ENCODE results near the gene LHX3. TPM values are rescaled to one million over a fixed set of nuclear protein-coding genes. Genes with fewer than 3 reads are reported as not detected.

Gene LHX3
- total and polyA plus RNA-seq, 10 donors = not detected

GRCh38 chr9:136175616-136176197 lies 29.2 kb downstream of the LHX3 start:
- H3K4me3 ChIP-seq = no peak overlapping the region
- TF ChIP-seq POLR2A (IDR thresholded peaks at IDR 0.05) (no peak), POLR2AphosphoS5 (IDR thresholded peaks at IDR 0.05) (no peak), CTCF (IDR thresholded peaks at IDR 0.05 in 8 of 11, conservative IDR thresholded peaks at IDR 0.05 in 3 of 11) (no peak)
- WGBS, 5 donors = 61 to 77% (median 65%) methylated on average over 12 of the region's 12 CpGs
- H3K9me3 ChIP-seq = no peaks in the 10 kb centered on the region
- H3K27me3 ChIP-seq (replicated peaks in 1 of 7) = peaks cover 0 to 59% (median 4%) of the 10 kb centered on the region in 7 donors
- no peak for DNase-seq
- H3K36me3 ChIP-seq = no peaks in the 10 kb centered on the region
- intact Hi-C loops (cut with DNase I; ENCODE audit: low total_unique reads) = no loop called here
- no peak overlapping the region for H3K27ac ChIP-seq
- no peaks in the 10 kb centered on the region for H3K4me1 ChIP-seq

- H3K9me3 ChIP-seq = no peaks in the 10 kb centered on the region
- 60 to 77% (median 67%) methylated on average over 7 to 8 of the region's 8 CpGs for WGBS, 5 donors
- DNase-seq = no peak
- intact Hi-C loops (cut with DNase I; ENCODE audit: low total_unique reads) = loop anchor here (5.0 kb wide), 1 partner anchor 107 kb away; no protein-coding TSS in a partner anchor
- H3K27me3 ChIP-seq (replicated peaks in 1 of 7) = peaks cover 0 to 61% (median 10%) of the 10 kb centered on the region in 7 donors
- no peak overlapping the region for H3K27ac ChIP-seq
- TF ChIP-seq POLR2AphosphoS5 (IDR thresholded peaks at IDR 0.05) (no peak), CTCF (IDR thresholded peaks at IDR 0.05 in 8 of 11, conservative IDR thresholded peaks at IDR 0.05 in 3 of 11) (no peak), POLR2A (IDR thresholded peaks at IDR 0.05) (no peak)
- H3K36me3 ChIP-seq = no peaks in the 10 kb centered on the region
- H3K4me3 ChIP-seq = no peak overlapping the region
- H3K4me1 ChIP-seq = peaks cover 0 to 6% (median 0%) of the 10 kb centered on the region in 6 donors
Observed at GRCh38 chr9:136174779-136175615, 29.9 kb downstream of the LHX3 start.

DNA sequence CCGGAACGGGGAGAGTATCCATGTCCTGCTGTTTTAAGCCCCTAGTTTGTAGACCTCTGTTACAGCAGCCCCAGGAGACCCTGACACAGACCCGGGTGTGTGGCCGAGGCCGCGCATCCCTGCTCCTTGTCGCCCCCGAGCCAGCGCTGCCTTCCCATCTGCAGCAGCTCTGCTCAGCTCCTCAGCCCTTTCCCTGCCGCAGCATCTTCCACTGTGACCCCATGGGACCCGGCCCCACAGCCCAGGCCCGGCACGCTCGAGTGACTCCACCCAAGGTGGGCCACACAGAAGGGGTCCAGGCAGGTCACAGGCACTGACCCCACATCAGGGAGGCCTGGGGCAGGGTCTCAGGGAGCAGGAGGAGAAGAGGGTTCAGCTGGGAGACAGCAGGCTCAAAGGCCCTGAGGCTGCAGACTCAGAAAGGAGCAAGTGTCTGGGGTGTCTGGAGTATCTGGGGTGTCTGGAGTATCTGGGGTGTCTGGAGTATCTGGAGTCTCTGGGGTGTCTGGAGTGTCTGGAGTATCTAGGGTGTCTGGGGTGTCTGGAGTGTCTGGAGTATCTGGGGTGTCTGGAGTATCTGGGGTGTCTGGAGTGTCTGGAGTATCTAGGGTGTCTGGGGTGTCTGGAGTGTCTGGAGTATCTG lies 31.2 kb downstream of the LHX3 start:
- Histone ChIP-seq H3K36me3 (no peaks in the 10 kb centered on the region), H3K9me3 (no peaks in the 10 kb centered on the region), H3K27ac (no peak overlapping the region), H3K4me1 (peaks cover 0 to 7% (median 0%) of the 10 kb centered on the region in 6 donors), H3K4me3 (no peak overlapping the region), H3K27me3 (replicated peaks in 1 of 7) (peaks cover 0 to 64% (median 22%) of the 10 kb centered on the region in 7 donors)
- TF ChIP-seq CTCF (IDR thresholded peaks at IDR 0.05 in 8 of 11, conservative IDR thresholded peaks at IDR 0.05 in 3 of 11) (no peak), POLR2A (IDR thresholded peaks at IDR 0.05) (no peak)
- 83 to 93% (median 88%) methylated on average over 12 to 14 of the region's 14 CpGs for WGBS, 5 donors
- no peak for DNase-seq
- intact Hi-C loops (cut with DNase I; ENCODE audit: low total_unique reads) = loop anchor here (5.0 kb wide), 1 partner anchor 109 kb away; no protein-coding TSS in a partner anchor
